ENCODE data around the gene GPC2.

The GPC2 gene

DNA sequence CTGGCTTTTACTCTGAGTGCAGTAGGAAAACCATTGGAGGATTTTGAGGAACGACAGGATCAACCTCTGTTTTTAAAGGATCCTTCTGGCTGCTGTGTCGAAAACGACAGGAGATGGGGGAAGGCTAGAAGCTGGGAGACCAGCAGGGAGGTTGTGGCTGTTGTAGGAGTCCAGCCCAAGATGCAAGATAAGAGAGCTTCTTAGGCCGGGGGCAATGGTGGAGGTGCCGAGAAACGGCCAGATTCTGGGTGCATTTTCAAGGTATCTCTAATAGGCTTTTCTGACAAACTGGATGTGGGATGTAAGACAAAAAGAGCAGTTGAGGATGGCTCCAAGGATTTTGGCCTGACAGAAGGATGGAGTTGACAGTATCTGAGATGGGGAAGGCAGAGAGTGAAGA is 32.3 kb upstream of the GPC2 start:
- H3K27ac ChIP-seq (ENCODE audit: low read depth, low read length): peak overlapping the region; percentile 13
- peaks cover 88% of the 10 kb centered on the region for H3K4me1 ChIP-seq (ENCODE audit: control insufficient read depth, low read length)
- peak overlapping the region; percentile 91 for H3K4me2 ChIP-seq (ENCODE audit: low read length)
- no peaks in the 10 kb centered on the region for H3K9me2 ChIP-seq (replicated peaks; ENCODE audit: control insufficient read depth, low read length)
- peak overlapping the region; percentile 82 for H3K4me3 ChIP-seq (ENCODE audit: low read length)
- no peaks in the 10 kb centered on the region for H4K20me1 ChIP-seq (ENCODE audit: control insufficient read depth, insufficient read depth, low read depth, low read length)
- no peak for TF ChIP-seq EZH2phosphoT487 (IDR thresholded peaks at IDR 0.05; ENCODE audit: borderline replicate concordance, low read length)
- TF ChIP-seq, protein P1, sequence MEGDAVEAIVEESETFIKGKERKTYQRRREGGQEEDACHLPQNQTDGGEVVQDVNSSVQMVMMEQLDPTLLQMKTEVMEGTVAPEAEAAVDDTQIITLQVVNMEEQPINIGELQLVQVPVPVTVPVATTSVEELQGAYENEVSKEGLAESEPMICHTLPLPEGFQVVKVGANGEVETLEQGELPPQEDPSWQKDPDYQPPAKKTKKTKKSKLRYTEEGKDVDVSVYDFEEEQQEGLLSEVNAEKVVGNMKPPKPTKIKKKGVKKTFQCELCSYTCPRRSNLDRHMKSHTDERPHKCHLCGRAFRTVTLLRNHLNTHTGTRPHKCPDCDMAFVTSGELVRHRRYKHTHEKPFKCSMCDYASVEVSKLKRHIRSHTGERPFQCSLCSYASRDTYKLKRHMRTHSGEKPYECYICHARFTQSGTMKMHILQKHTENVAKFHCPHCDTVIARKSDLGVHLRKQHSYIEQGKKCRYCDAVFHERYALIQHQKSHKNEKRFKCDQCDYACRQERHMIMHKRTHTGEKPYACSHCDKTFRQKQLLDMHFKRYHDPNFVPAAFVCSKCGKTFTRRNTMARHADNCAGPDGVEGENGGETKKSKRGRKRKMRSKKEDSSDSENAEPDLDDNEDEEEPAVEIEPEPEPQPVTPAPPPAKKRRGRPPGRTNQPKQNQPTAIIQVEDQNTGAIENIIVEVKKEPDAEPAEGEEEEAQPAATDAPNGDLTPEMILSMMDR (IDR thresholded peaks at IDR 0.05; ENCODE audit: low read depth, low read length, poor library complexity, severe bottlenecking): no peak
- peaks cover 37% of the 10 kb centered on the region for H3F3A ChIP-seq (ENCODE audit: control insufficient read depth, insufficient read depth)
- peaks cover 93% of the 10 kb centered on the region for H3K36me3 ChIP-seq (ENCODE audit: control insufficient read depth, low read length)
- peaks cover 47% of the 10 kb centered on the region for H3K79me2 ChIP-seq (ENCODE audit: control insufficient read depth, low read length)
- H3K27me3 ChIP-seq (ENCODE audit: control insufficient read depth, low read length): no peaks in the 10 kb centered on the region
- H3K9me3 ChIP-seq (ENCODE audit: control insufficient read depth, insufficient read depth, low read length): no peaks in the 10 kb centered on the region

DNA sequence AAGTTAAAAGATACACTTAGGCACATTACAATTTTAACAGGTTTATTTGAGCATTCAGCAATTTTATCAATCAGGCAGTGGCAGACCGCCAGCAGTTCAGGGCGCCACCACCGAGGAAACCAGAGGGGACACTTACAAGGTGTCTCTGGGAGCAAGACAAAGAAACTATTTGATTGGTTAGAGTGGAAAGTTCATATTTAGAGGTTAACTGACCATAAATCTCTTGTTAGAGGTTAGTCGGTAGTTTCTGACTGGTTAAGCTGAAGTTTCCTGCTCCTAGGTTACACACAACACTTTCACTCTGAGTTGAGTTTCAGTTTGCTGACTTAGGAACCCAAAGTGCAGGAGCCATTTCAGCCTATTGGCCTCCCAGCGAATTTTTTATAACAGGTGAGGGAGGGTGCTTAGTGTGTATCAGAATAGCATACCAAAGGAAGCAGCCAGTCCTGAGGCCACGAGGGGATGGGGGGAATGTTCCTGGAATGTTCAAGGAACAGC is 31.8 kb upstream of the GPC2 start:
- peaks cover 36% of the 10 kb centered on the region for H3F3A ChIP-seq (ENCODE audit: control insufficient read depth, insufficient read depth)
- peaks cover 94% of the 10 kb centered on the region for H3K36me3 ChIP-seq (ENCODE audit: control insufficient read depth, low read length)
- no peaks in the 10 kb centered on the region for H3K9me3 ChIP-seq (ENCODE audit: control insufficient read depth, insufficient read depth, low read length)
- no peaks in the 10 kb centered on the region for H3K9me2 ChIP-seq (replicated peaks; ENCODE audit: control insufficient read depth, low read length)
- H3K27me3 ChIP-seq (ENCODE audit: control insufficient read depth, low read length): no peaks in the 10 kb centered on the region
- H4K20me1 ChIP-seq (ENCODE audit: control insufficient read depth, insufficient read depth, low read depth, low read length): no peaks in the 10 kb centered on the region
- H3K27ac ChIP-seq (ENCODE audit: low read depth, low read length): peak overlapping the region; percentile 13
- no peak for TF ChIP-seq EZH2phosphoT487 (IDR thresholded peaks at IDR 0.05; ENCODE audit: borderline replicate concordance, low read length)
- TF ChIP-seq, protein P1 (IDR thresholded peaks at IDR 0.05; ENCODE audit: low read depth, low read length, poor library complexity, severe bottlenecking): peak; percentile 6
- H3K4me1 ChIP-seq (ENCODE audit: control insufficient read depth, low read length): peaks cover 88% of the 10 kb centered on the region
- H3K4me3 ChIP-seq (ENCODE audit: low read length): peak overlapping the region; percentile 82
- H3K79me2 ChIP-seq (ENCODE audit: control insufficient read depth, low read length): peaks cover 46% of the 10 kb centered on the region
- H3K4me2 ChIP-seq (ENCODE audit: low read length): peak overlapping the region; percentile 91

DNA sequence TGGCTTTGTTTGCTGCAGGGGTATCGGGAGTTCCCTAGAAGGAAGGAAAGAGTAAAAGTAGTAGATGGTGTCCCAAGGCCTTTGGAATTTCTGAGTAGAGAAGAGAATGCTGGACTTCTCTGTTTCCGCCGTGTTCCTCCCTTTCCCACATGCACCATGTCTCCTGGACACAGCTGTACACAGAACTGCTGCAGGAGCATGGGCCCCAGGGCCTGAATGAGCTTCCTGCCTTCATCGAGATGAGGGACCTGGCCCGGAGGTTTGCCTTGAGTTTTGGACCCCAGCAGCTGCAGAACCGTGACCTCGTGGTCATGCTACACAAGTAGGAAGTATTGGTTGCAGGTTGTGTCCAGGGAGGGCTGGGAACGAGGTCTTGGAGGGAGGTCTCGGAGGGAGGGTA is 27.3 kb upstream of the GPC2 start:
- H3K9me2 ChIP-seq (replicated peaks; ENCODE audit: control insufficient read depth, low read length): no peaks in the 10 kb centered on the region
- H3K27me3 ChIP-seq (ENCODE audit: control insufficient read depth, low read length): no peaks in the 10 kb centered on the region
- peaks cover 20% of the 10 kb centered on the region for H3K79me2 ChIP-seq (ENCODE audit: control insufficient read depth, low read length)
- peaks cover 85% of the 10 kb centered on the region for H3K36me3 ChIP-seq (ENCODE audit: control insufficient read depth, low read length)
- peak overlapping the region; percentile 36 for H3K4me3 ChIP-seq (ENCODE audit: low read length)
- H3F3A ChIP-seq (ENCODE audit: control insufficient read depth, insufficient read depth): peaks cover 26% of the 10 kb centered on the region
- TF ChIP-seq, protein P1 (IDR thresholded peaks at IDR 0.05; ENCODE audit: low read depth, low read length, poor library complexity, severe bottlenecking): no peak
- no peak for TF ChIP-seq EZH2phosphoT487 (IDR thresholded peaks at IDR 0.05; ENCODE audit: borderline replicate concordance, low read length)
- H3K4me1 ChIP-seq (ENCODE audit: control insufficient read depth, low read length): peaks cover 86% of the 10 kb centered on the region
- H3K4me2 ChIP-seq (ENCODE audit: low read length): peak overlapping the region; percentile 51
- no peaks in the 10 kb centered on the region for H3K9me3 ChIP-seq (ENCODE audit: control insufficient read depth, insufficient read depth, low read length)
- peak overlapping the region; percentile 48 for H3K27ac ChIP-seq (ENCODE audit: low read depth, low read length)
- no peaks in the 10 kb centered on the region for H4K20me1 ChIP-seq (ENCODE audit: control insufficient read depth, insufficient read depth, low read depth, low read length)

Data from DOHH2 (cell line).